Activated CD4-positive, alpha-beta T cell treated with anti-CD3 and anti-CD28 coated beads, Interleukin-2, amount 50 U/mL, for 4 hours (primary cell): ENCODE data around the gene THUMPD3.

Experiments used
- DNase-seq, 2 experiments: peaks; one replicate each; pipeline ENCODE4 v3.0.0-alpha.2; 2020

Gene THUMPD3

GRCh38 chr3:9362731-9363530 is at the start of gene THUMPD3:
Gene THUMPD3, plus strand, starts transcription at chr3:9363054. Its CDS starts 2,015 bp downstream, at chr3:9365069.
- peak; percentile 84 to 88 for DNase-seq

GRCh38 chr3:9314796-9315195 is 48.1 kb upstream of the THUMPD3 start:
- DNase-seq, result no peak

GRCh38 chr3:9316881-9317361 is 45.9 kb upstream of the THUMPD3 start:
- no peak for DNase-seq

- DNase-seq, result no peak
Measured at GRCh38 chr3:9322780-9323179, 40.1 kb upstream of the THUMPD3 start.

GRCh38 chr3:9324944-9325343 is 37.9 kb upstream of the THUMPD3 start:
- no peak for DNase-seq

GRCh38 chr3:9327578-9327977 is 35.3 kb upstream of the THUMPD3 start:
- DNase-seq, result no peak

- no peak for DNase-seq
Measured at GRCh38 chr3:9330166-9330703, 32.6 kb upstream of the THUMPD3 start.

GRCh38 chr3:9331171-9331570 is 31.7 kb upstream of the THUMPD3 start:
- DNase-seq, result no peak

GRCh38 chr3:9332250-9333030 is 30.4 kb upstream of the THUMPD3 start:
- DNase-seq, result no peak

GRCh38 chr3:9339761-9340471 is 22.9 kb upstream of the THUMPD3 start:
- no peak for DNase-seq

GRCh38 chr3:9340472-9340902 is 22.4 kb upstream of the THUMPD3 start:
- no peak for DNase-seq

GRCh38 chr3:9342696-9343095 is 20.2 kb upstream of the THUMPD3 start:
- no peak for DNase-seq

GRCh38 chr3:9343115-9343514 is 19.7 kb upstream of the THUMPD3 start:
- no peak for DNase-seq

- DNase-seq, result no peak
Measured at GRCh38 chr3:9345041-9345440, 17.8 kb upstream of the THUMPD3 start.

- no peak for DNase-seq
Measured at GRCh38 chr3:9346141-9346540, 16.7 kb upstream of the THUMPD3 start.

- no peak for DNase-seq
Measured at GRCh38 chr3:9347081-9347480, 15.8 kb upstream of the THUMPD3 start.

GRCh38 chr3:9347887-9348286 is 15.0 kb upstream of the THUMPD3 start:
- no peak for DNase-seq

- no peak for DNase-seq
Measured at GRCh38 chr3:9349321-9350117, 13.3 kb upstream of the THUMPD3 start.

- no peak for DNase-seq
Measured at GRCh38 chr3:9351709-9352126, 11.1 kb upstream of the THUMPD3 start.

- peak; percentile 50 to 58 for DNase-seq
Measured at GRCh38 chr3:9352917-9353752, 9.7 kb upstream of the THUMPD3 start.
